K562 (cell line): ENCODE results near the gene HES5. TPM values are rescaled to one million over a fixed set of nuclear protein-coding genes. Genes with fewer than 3 reads are reported as not detected.

ENCODE experiments used
- ATAC-seq: fragments of 200-7000 bp; cut with Tn5 transposase; 3 replicates; pipeline ENCODE4 v1.9.1; 2020; ENCODE audit warnings: moderate library complexity
- BruUV-seq: library from RNA; stranded (reverse); fragments of 400-500 nt; replicated peaks from 2 replicates; lab custom pipeline; 2021; lab: Mats Ljungman, UMichigan
- CTCF ChIA-PET: fragments of 300-600 bp; formaldehyde crosslinking; extraction: SDS; loops from one replicate; lab custom pipeline; 2021; ENCODE audit warnings: low intra/inter-chr PET ratio; lab: Yijun Ruan, JAX
- POLR2A ChIA-PET: fragments of 300-600, 350-650 bp; sonication (Branson Sonifier 250); formaldehyde crosslinking; extraction: SDS; loops from one replicate; lab custom pipeline; 2021; ENCODE audit warnings: antibody characterized with exemption, inconsistent platforms; lab: Yijun Ruan, JAX
- DNase-seq, 4 experiments: peaks; one replicate each; pipeline versions ENCODE4 v3.0.0 to v3.0.0-alpha.2; 2011 to 2018; ENCODE audit warnings: low spot score in 3 of 4, mixed read lengths in 3 of 4; ENCODE audit errors: extremely low read depth in 1 of 4
- FAIRE-seq: peaks from 2 replicates; lab custom pipeline; 2011; peaks lifted over from hg19 to GRCh38; lab: Jason Lieb, UNC
- H2AFZ ChIP-seq: 2 replicates; pipeline ENCODE4 v1.6.0; 2011; ENCODE audit warnings: low read depth, low read length, control low read depth, inconsistent platforms
- H3K27ac ChIP-seq: fragments of 200-600 bp; 3 replicates; pipeline ENCODE4 v1.8.0; 2011; ENCODE audit warnings: low read depth, mild to moderate bottlenecking, control low read depth, inconsistent platforms, low read length, moderate library complexity, mixed read lengths; ENCODE audit errors: extremely low read depth
- H3K27me3 ChIP-seq, 2 experiments: fragments of 300-600 bp in 1 of 2; 2 replicates in 1 of 2; 3 replicates in 1 of 2; pipeline versions ENCODE4 v1.6.0 to v1.8.0; 2011; ENCODE audit warnings: inconsistent platforms in 2 of 2, low read length in 2 of 2, mild to moderate bottlenecking in 1 of 2, mixed read lengths in 1 of 2, moderate library complexity in 1 of 2; ENCODE audit not compliant: control insufficient read depth in 2 of 2, insufficient read depth in 2 of 2
- H3K36me3 ChIP-seq: fragments of 300-600 bp; 3 replicates; pipeline ENCODE4 v1.8.0; 2011; ENCODE audit warnings: mild to moderate bottlenecking, low read length, inconsistent platforms; ENCODE audit not compliant: control insufficient read depth, insufficient read depth
- H3K4me1 ChIP-seq, 2 experiments: fragments of 200-600 bp in 1 of 2; replicated peaks in 1 of 2; 2 replicates in 1 of 2; 3 replicates in 1 of 2; pipeline versions ENCODE4 v1.5.1 to v1.8.0; 2011; ENCODE audit warnings: inconsistent platforms in 2 of 2, low read length in 2 of 2, mild to moderate bottlenecking in 1 of 2, mixed read lengths in 1 of 2, moderate library complexity in 1 of 2; ENCODE audit not compliant: control insufficient read depth in 2 of 2, insufficient read depth in 2 of 2
- H3K4me2 ChIP-seq: 2 replicates; pipeline ENCODE4 v1.6.1; 2011; ENCODE audit warnings: low read length, control low read depth, inconsistent platforms, mixed read lengths; ENCODE audit not compliant: insufficient read depth
- H3K4me3 ChIP-seq: fragments of 200-600 bp; sonication (generic), shearing (Covaris generic); 2 replicates; pipeline ENCODE4 v1.5.1; 2016; ENCODE audit warnings: control low read depth, inconsistent platforms
- H3K79me2 ChIP-seq: fragments of 200-600 bp; 3 replicates; pipeline ENCODE4 v1.8.0; 2011; ENCODE audit warnings: low read length, inconsistent platforms; ENCODE audit not compliant: control insufficient read depth, insufficient read depth
- H3K9ac ChIP-seq, 2 experiments: 2 replicates each; pipeline versions ENCODE4 v1.6.0 to v1.6.1; 2011; ENCODE audit warnings: low read depth in 2 of 2, low read length in 2 of 2, control low read depth in 1 of 2, inconsistent platforms in 1 of 2, mild to moderate bottlenecking in 1 of 2, mixed read lengths in 1 of 2; ENCODE audit not compliant: insufficient read depth in 1 of 2
- H3K9me1 ChIP-seq: one replicate; pipeline ENCODE4 v1.6.0; 2011; ENCODE audit warnings: inconsistent platforms, mild to moderate bottlenecking, low read length, moderate library complexity; ENCODE audit not compliant: control insufficient read depth, insufficient read depth
- H3K9me3 ChIP-seq: replicated peaks from 2 replicates; pipeline ENCODE4 v1.5.1; 2011; ENCODE audit warnings: low read depth, low read length, inconsistent platforms; ENCODE audit not compliant: control insufficient read depth, insufficient read depth
- H4K20me1 ChIP-seq: replicated peaks from 2 replicates; pipeline ENCODE4 v1.6.1; 2011; ENCODE audit warnings: low read length, inconsistent platforms, mixed read lengths; ENCODE audit not compliant: control insufficient read depth, insufficient read depth
- ARID2 ChIP-seq: fragments of 450-650 bp; IDR thresholded peaks from 2 replicates; pipeline ENCODE4 v1.6.1; 2017; ENCODE audit warnings: antibody characterized with exemption, mild to moderate bottlenecking
- CHD4 ChIP-seq: fragments of 200-600 bp; sonication (generic); IDR thresholded peaks from 3 replicates; pipeline ENCODE4 v1.6.1; 2012; ENCODE audit warnings: low read depth, mild to moderate bottlenecking, mixed read lengths, low read length, inconsistent platforms; ENCODE audit not compliant: insufficient read depth, insufficient replicate concordance, poor library complexity, severe bottlenecking
- ETV1 ChIP-seq: fragments of 450-650 bp; conservative IDR thresholded peaks from 2 replicates; pipeline ENCODE4 v1.6.1; 2016; ENCODE audit warnings: missing genetic modification characterization, control low read depth, low read depth, missing compliant biosample characterization
- FOXP1 ChIP-seq: sonication (generic); formaldehyde crosslinking; IDR thresholded peaks from 2 replicates; pipeline ENCODE4 v1.8.0; 2022; ENCODE audit warnings: mild to moderate bottlenecking, missing genetic modification reagents
- GTF2E2 ChIP-seq: fragments of 200-800 bp; sonication (Bioruptor generic); IDR thresholded peaks from 2 replicates; pipeline ENCODE4 v1.6.1; 2016; ENCODE audit warnings: missing genetic modification characterization, missing compliant biosample characterization
- NCOA4 ChIP-seq: fragments of 450-650 bp; IDR thresholded peaks from 2 replicates; pipeline ENCODE4 v1.6.1; 2018; ENCODE audit warnings: mild to moderate bottlenecking; ENCODE audit not compliant: partially characterized antibody
- NRF1 ChIP-seq, 2 experiments: fragments of 450-650 bp; IDR thresholded peaks in 1 of 2; conservative IDR thresholded peaks in 1 of 2; 2 replicates each; pipeline ENCODE4 v1.6.1; 2014; ENCODE audit warnings: mild to moderate bottlenecking in 2 of 2
- POLR2A ChIP-seq: fragments of 450-650 bp; conservative IDR thresholded peaks from 2 replicates; pipeline ENCODE4 v1.6.1; 2016
- POLR2G ChIP-seq: fragments of 200-400 bp; formaldehyde crosslinking; IDR thresholded peaks from 2 replicates; pipeline ENCODE4 v1.6.1; 2017; ENCODE audit warnings: low read depth, mild to moderate bottlenecking, antibody characterized with exemption, low read length, moderate library complexity
- PURB ChIP-seq: sonication (generic); formaldehyde crosslinking; IDR thresholded peaks from 2 replicates; pipeline ENCODE4 v1.9.0; 2021; ENCODE audit warnings: low read depth, mild to moderate bottlenecking, missing genetic modification reagents
- RBFOX2 ChIP-seq: fragments of 200-400 bp; formaldehyde crosslinking; IDR thresholded peaks from 2 replicates; pipeline ENCODE4 v1.6.1; 2017; ENCODE audit warnings: low read depth, mild to moderate bottlenecking, low read length, moderate library complexity
- RBM22 ChIP-seq: fragments of 200-400 bp; formaldehyde crosslinking; IDR thresholded peaks from 2 replicates; pipeline ENCODE4 v1.6.1; 2018; ENCODE audit warnings: low read length, low read depth; ENCODE audit not compliant: poor library complexity, severe bottlenecking
- RFX1 ChIP-seq: fragments of 450-650 bp; IDR thresholded peaks from 2 replicates; pipeline ENCODE4 v1.6.1; 2016; ENCODE audit warnings: mild to moderate bottlenecking, moderate library complexity
- STAG1 ChIP-seq: sonication (generic); formaldehyde crosslinking; IDR thresholded peaks from 2 replicates; pipeline ENCODE4 v1.5.0; 2020; ENCODE audit warnings: missing genetic modification reagents, borderline replicate concordance
- ZKSCAN3 ChIP-seq: fragments of 250-450 bp; sonication (Bioruptor Pico); IDR thresholded peaks from 2 replicates; pipeline ENCODE4 v1.4.0; 2020
- ZNF133 ChIP-seq: fragments of 250-450 bp; sonication (Bioruptor Pico); IDR thresholded peaks from 2 replicates; pipeline ENCODE4 v1.4.0; 2020; ENCODE audit warnings: mild to moderate bottlenecking
- ZNF436 ChIP-seq: fragments of 250-450, 450-650 bp; sonication (Bioruptor Pico); formaldehyde crosslinking; IDR thresholded peaks from 2 replicates; pipeline ENCODE4 v1.7.0; 2020; ENCODE audit warnings: mild to moderate bottlenecking
- ZNF57 ChIP-seq: fragments of 450-650 bp; formaldehyde crosslinking; IDR thresholded peaks from 2 replicates; pipeline ENCODE4 v1.4.0; 2020; ENCODE audit warnings: mild to moderate bottlenecking, moderate library complexity
- WGBS: fragments of 100-300 bp; shearing (Covaris generic); methylation state at CpG from one replicate; pipeline ENCODE4 v1.1.6; 2016; ENCODE audit warnings: low coverage, mixed read lengths; ENCODE audit not compliant: insufficient coverage; ENCODE audit errors: missing lambda C conversion rate; 5-methylcytosine and 5-hydroxymethylcytosine counted together
- in situ Hi-C: fragments of 300-500 bp; cut with MboI; formaldehyde crosslinking; loops from 4 replicates; pipeline ENCODE4 v1.15.0; 2018; ENCODE audit warnings: inconsistent platforms, mixed read lengths
- intact Hi-C: fragments of 100-400 bp; cut with micrococcal nuclease; formaldehyde crosslinking; loops from 2 replicates; pipeline ENCODE4 v1.14.2; 2022
- polyA plus RNA-seq, 8 experiments: library from polyadenylated mRNA; depleted of rRNA in 4 of 8; stranded (reverse) in 5 of 8; unstranded in 3 of 8; fragments of >200 nt; fragmentation: Nextera tagmentation in 2 of 8; fragmentation: Illumina TruSeq in 1 of 8; extraction: Ambion mirVana in 2 of 8; extraction: Trizol in 1 of 8; gene quantifications; 2 replicates each; pipeline versions ENCODE4 v1.2.1 to v1.2.3, GENCODE V29; 2011 to 2014; ENCODE audit warnings: inconsistent platforms in 1 of 8, missing spikeins in 1 of 8
- total RNA-seq, 7 experiments: library from RNA; depleted of rRNA in 6 of 7; stranded (reverse); fragments of >200 nt in 6 of 7; fragmentation: Illumina TruSeq in 2 of 7; extraction: Trizol in 2 of 7; gene quantifications; 2 replicates each; pipeline versions ENCODE4 v1.2.1 to v1.2.3, GENCODE V29; 2011 to 2021; ENCODE audit warnings: low replicate concordance in 1 of 7
- TF ChIP-seq, protein P1 (sequence below), 2 experiments: fragments of 450-650 bp in 1 of 2; sonication (generic) in 1 of 2; formaldehyde crosslinking in 1 of 2; IDR thresholded peaks in 1 of 2; conservative IDR thresholded peaks in 1 of 2; 2 replicates each; pipeline versions ENCODE4 v1.6.1 to v1.8.1; 2016 to 2023; ENCODE audit warnings: mild to moderate bottlenecking in 2 of 2, moderate library complexity in 2 of 2, inconsistent platforms in 1 of 2, missing genetic modification reagents in 1 of 2
- TF ChIP-seq, protein P2 (sequence below): fragments of 250-450 bp; sonication (Bioruptor Pico); IDR thresholded peaks from 2 replicates; pipeline ENCODE4 v1.8.0; 2022; ENCODE audit warnings: moderate library complexity, mild to moderate bottlenecking, inconsistent platforms

Gene HES5
- total and polyA plus RNA-seq, 9 of the 15 experiments (the other 6 are each of a cell fraction or from before 2014, with no cell fraction given) = not detected

DNA sequence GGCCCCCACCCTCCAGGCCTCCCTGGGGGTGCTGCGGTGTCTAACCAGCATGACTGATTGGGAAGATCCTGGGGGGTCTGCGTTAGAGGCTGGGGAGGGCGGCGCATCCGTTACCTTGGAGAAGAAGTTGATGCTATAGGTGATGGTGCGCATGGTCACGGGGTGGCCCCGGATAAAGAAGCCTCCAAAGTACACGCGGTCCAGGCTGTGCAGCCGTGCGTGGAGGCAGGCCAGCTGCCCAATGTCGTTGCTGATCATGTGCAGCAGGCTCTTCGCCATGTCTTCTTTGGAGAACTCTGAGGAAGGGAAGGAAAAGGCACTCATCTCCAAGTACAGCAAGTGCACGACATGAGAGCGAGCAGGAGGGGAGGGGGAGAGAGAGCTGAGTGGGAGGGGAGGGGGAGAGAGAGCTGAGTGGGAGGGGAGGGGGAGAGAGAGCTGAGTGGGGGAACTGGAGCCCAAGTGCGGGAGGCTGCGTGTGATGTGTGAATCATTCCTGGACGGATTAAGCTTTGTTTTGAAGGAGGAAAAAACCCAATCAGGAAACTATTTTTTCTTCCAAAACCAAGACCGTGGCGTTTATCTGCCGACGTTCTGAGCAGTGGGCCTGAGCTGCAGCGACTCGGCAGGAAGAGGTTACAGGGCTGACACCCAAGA, 10.9 kb downstream of the HES5 start (continued):
- no peak for TF ChIP-seq ZNF436 (CRISPR knock-in tag)

DNA sequence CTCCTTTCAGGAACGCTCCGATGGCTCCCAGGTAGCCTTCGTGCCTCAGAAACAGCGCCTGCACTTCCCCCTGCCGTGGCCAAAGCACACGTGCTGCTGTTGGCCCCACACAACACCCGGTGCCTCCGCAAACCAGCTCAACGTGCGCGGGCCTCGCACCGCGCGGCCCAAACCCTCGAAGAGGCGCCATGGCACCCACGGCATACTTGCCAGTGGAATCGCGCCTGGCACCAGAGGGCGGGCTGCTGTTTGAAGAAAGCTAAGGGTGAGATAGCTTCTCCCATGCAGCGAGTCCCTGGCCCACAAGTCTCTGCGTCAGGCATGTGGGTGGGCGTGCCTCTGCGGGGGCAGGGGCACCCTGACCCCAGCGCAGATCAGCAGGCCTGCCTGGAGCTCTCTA, 11.5 kb downstream of the HES5 start:
- DNase-seq (no peak), ATAC-seq (no peak), FAIRE-seq (no peak)
- H3K79me2 ChIP-seq = peaks cover 21% of the 10 kb centered on the region
- H3K9me1 ChIP-seq = peaks cover 8% of the 10 kb centered on the region
- no peak overlapping the region for H3K4me3 ChIP-seq
- H3K9ac ChIP-seq = no peak overlapping the region
- peaks cover 98% of the 10 kb centered on the region for H3K36me3 ChIP-seq
- no peak overlapping the region for H3K27ac ChIP-seq
- POLR2A ChIA-PET = interaction anchor here (0.7 to 1.3 kb wide), 2 partner anchors 11 to 29 kb away, joined by 3 to 4 read pairs; no protein-coding TSS in a partner anchor
- no peaks in the 10 kb centered on the region for H3K9me3 ChIP-seq
- H4K20me1 ChIP-seq = peaks cover 15% of the 10 kb centered on the region; the same call in 1 of the 2 replicates
- H3K27me3 ChIP-seq = no peaks in the 10 kb centered on the region
- CTCF ChIA-PET = no interaction called here
- no peak for TF ChIP-seq ZKSCAN3 (CRISPR knock-in tag)
- no peak for TF ChIP-seq CHD4
- TF ChIP-seq FOXP1 (CRISPR knock-in tag) = no peak
- no peak for TF ChIP-seq RFX1
- TF ChIP-seq RBFOX2 = peak; percentile 57
- TF ChIP-seq, protein P1, sequence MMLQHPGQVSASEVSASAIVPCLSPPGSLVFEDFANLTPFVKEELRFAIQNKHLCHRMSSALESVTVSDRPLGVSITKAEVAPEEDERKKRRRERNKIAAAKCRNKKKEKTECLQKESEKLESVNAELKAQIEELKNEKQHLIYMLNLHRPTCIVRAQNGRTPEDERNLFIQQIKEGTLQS (IDR thresholded peaks at IDR 0.05) = no peak
- TF ChIP-seq, protein P1 (CRISPR knock-in tag; conservative IDR thresholded peaks at IDR 0.05) = no peak
- TF ChIP-seq, protein P2, sequence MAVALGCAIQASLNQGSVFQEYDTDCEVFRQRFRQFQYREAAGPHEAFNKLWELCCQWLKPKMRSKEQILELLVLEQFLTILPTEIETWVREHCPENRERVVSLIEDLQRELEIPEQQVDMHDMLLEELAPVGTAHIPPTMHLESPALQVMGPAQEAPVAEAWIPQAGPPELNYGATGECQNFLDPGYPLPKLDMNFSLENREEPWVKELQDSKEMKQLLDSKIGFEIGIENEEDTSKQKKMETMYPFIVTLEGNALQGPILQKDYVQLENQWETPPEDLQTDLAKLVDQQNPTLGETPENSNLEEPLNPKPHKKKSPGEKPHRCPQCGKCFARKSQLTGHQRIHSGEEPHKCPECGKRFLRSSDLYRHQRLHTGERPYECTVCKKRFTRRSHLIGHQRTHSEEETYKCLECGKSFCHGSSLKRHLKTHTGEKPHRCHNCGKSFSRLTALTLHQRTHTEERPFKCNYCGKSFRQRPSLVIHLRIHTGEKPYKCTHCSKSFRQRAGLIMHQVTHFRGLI (CRISPR knock-in tag) = no peak
- TF ChIP-seq GTF2E2 = no peak
- TF ChIP-seq STAG1 = no peak
- no peak for TF ChIP-seq ZNF57 (CRISPR knock-in tag)
- TF ChIP-seq PURB (CRISPR knock-in tag) = no peak
- no peak for TF ChIP-seq POLR2A
- no peak for TF ChIP-seq ZNF133
- peak; percentile 4 for TF ChIP-seq RBM22
- TF ChIP-seq POLR2G = peak; percentile 56
- TF ChIP-seq ARID2 = no peak
- no peak for TF ChIP-seq NCOA4
- no peak for TF ChIP-seq NRF1 (conservative IDR thresholded peaks at IDR 0.05 in 1 of 2, IDR thresholded peaks at IDR 0.05 in 1 of 2)
- no peak for TF ChIP-seq ETV1
- no peak overlapping the region for H3K4me2 ChIP-seq
- peaks cover under 1 to 28% of the 10 kb centered on the region in 2 experiments; a peak in 3 of 5 replicates for H3K4me1 ChIP-seq
- in situ Hi-C loops = no loop called here
- WGBS = 94% methylated on average over 24 of the region's 26 CpGs
- no TSS peak for BruUV-seq
- no peak overlapping the region for H2AFZ ChIP-seq
- intact Hi-C loops = no loop called here
